ENCODE results near the gene FKTN.

DNA sequence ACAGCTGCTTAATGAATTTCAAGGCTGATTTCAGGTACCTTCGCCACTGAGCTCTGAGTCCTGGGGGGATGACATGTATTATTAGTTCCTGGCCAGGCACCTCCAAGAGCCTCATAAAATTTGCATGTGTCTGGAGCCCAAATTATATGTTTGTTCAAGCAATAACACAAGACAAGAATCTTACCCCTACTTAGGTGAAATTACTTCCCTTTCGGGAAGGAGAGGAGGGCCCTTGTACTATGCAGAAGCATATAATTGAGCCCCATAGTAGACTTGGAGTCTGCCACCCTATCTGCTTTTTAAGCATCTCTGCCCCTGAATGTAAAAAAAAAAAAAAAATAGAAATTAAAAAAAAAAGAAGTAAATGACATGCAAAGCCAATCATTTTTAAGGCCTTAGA lies 123.4 kb downstream of the FKTN start:
- TF ChIP-seq, protein P1, sequence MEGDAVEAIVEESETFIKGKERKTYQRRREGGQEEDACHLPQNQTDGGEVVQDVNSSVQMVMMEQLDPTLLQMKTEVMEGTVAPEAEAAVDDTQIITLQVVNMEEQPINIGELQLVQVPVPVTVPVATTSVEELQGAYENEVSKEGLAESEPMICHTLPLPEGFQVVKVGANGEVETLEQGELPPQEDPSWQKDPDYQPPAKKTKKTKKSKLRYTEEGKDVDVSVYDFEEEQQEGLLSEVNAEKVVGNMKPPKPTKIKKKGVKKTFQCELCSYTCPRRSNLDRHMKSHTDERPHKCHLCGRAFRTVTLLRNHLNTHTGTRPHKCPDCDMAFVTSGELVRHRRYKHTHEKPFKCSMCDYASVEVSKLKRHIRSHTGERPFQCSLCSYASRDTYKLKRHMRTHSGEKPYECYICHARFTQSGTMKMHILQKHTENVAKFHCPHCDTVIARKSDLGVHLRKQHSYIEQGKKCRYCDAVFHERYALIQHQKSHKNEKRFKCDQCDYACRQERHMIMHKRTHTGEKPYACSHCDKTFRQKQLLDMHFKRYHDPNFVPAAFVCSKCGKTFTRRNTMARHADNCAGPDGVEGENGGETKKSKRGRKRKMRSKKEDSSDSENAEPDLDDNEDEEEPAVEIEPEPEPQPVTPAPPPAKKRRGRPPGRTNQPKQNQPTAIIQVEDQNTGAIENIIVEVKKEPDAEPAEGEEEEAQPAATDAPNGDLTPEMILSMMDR (IDR thresholded peaks at IDR 0.05), result no peak
- no peak for TF ChIP-seq POLR2A (IDR thresholded peaks at IDR 0.05)
